Measurements from ENCODE around the gene DENND11. TPM values are rescaled to one million over a fixed set of nuclear protein-coding genes. Genes with fewer than 3 reads are reported as not detected.

The DENND11 gene
- total and polyA plus RNA-seq, 7 donors: 6.0 to 17.1 (median 14.3) TPM

- WGBS, 2 donors: 72 to 91% methylated on average over 1 of the region's 1 CpG
- DNase-seq: no peak
- TF ChIP-seq EP300 (IDR thresholded peaks at IDR 0.05) (no peak), POLR2A (IDR thresholded peaks at IDR 0.05) (no peak), POLR2AphosphoS5 (IDR thresholded peaks at IDR 0.05) (no peak)
- TF ChIP-seq, protein P1, sequence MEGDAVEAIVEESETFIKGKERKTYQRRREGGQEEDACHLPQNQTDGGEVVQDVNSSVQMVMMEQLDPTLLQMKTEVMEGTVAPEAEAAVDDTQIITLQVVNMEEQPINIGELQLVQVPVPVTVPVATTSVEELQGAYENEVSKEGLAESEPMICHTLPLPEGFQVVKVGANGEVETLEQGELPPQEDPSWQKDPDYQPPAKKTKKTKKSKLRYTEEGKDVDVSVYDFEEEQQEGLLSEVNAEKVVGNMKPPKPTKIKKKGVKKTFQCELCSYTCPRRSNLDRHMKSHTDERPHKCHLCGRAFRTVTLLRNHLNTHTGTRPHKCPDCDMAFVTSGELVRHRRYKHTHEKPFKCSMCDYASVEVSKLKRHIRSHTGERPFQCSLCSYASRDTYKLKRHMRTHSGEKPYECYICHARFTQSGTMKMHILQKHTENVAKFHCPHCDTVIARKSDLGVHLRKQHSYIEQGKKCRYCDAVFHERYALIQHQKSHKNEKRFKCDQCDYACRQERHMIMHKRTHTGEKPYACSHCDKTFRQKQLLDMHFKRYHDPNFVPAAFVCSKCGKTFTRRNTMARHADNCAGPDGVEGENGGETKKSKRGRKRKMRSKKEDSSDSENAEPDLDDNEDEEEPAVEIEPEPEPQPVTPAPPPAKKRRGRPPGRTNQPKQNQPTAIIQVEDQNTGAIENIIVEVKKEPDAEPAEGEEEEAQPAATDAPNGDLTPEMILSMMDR (IDR thresholded peaks at IDR 0.05): no peak
- Histone ChIP-seq H3K4me3 (no peak overlapping the region), H3K27me3 (no peaks in the 10 kb centered on the region), H3K9me3 (no peaks in the 10 kb centered on the region), H3K27ac (no peak overlapping the region), H3K36me3 (no peaks in the 10 kb centered on the region), H3K4me1 (peaks cover 0 to 22% (median 19%) of the 10 kb centered on the region in 4 donors)
- intact Hi-C loops (cut with DNase I): loop anchor here (2.0 kb wide), 1 partner anchor 40 kb away; the partner anchor contains the start of gene SSBP1
Observed at GRCh38 chr7:141698247-141699015, 3.5 kb downstream of the DENND11 start.

DNA sequence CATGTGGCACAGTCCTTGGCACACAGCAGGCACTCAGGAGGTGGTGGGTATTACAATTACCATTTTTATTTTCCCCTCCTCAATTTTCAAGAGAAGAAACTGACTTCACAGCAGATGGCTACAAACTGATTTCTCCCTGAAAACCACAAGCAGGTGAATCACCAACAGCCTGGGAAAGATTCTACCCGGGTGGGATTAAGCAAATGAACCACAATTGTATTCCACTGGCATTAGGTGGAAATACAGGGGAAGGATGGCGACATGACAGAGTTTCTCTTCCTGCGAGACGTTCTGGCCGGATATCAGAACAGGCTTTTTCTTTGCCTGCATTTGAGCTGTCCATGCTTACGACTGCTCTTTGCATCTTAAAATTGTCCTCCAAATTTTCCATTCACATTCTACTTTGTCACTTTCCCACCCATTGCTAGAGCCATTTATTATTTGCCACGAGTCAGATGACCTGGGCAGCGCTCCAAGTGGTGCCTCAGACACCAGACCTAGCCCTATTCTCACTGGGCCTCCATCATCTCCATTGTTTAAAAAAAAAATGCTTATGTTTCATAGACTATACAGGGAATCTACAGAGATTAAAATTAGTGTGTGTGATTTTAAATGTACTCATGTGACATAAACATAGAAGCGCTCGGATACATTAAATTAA is 4.6 kb downstream of the DENND11 start:
- Histone ChIP-seq H3K27me3 (no peaks in the 10 kb centered on the region), H3K27ac (no peak overlapping the region), H3K4me1 (peaks cover 0 to 15% (median 12%) of the 10 kb centered on the region in 4 donors), H3K9me3 (no peaks in the 10 kb centered on the region), H3K4me3 (no peak overlapping the region), H3K36me3 (no peaks in the 10 kb centered on the region)
- TF ChIP-seq, protein P1 (IDR thresholded peaks at IDR 0.05): no peak
- TF ChIP-seq EP300 (IDR thresholded peaks at IDR 0.05) (no peak), POLR2A (IDR thresholded peaks at IDR 0.05) (no peak), POLR2AphosphoS5 (IDR thresholded peaks at IDR 0.05) (no peak)
- no peak for DNase-seq
- 81 to 83% methylated on average over 10 of the region's 10 CpGs for WGBS, 2 donors
- intact Hi-C loops (cut with DNase I): no loop called here

DNA sequence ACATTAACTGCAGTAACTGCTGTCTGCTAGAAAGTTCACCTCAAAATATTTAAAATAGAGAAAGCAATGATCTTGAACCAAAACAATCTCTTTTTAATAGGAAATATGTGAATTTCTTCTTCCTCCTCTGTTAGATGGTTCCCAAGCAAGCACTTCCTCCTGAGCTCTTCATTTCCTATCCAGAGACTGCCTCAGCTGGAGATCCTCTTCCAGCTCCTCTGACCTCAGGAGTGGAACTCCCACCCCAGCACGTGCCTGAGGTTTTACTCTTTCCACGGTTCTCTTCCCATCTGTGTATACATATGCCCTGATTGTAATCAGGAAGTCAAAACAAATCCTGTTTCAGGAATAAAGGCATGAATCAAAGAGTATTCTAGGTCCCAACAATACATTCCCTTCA is 5.6 kb downstream of the DENND11 start:
- intact Hi-C loops (cut with DNase I): no loop called here
- TF ChIP-seq, protein P1 (IDR thresholded peaks at IDR 0.05): no peak
- no peak for TF ChIP-seq EP300 (IDR thresholded peaks at IDR 0.05)
- no peak for TF ChIP-seq POLR2AphosphoS5 (IDR thresholded peaks at IDR 0.05)
- TF ChIP-seq POLR2A (IDR thresholded peaks at IDR 0.05): no peak
- 17 to 36% methylated on average over 2 of the region's 2 CpGs for WGBS, 2 donors
- peaks cover 0 to 13% (median 12%) of the 10 kb centered on the region in 4 donors for H3K4me1 ChIP-seq
- no peaks in the 10 kb centered on the region for H3K27me3 ChIP-seq
- H3K4me3 ChIP-seq: no peak overlapping the region
- no peak for DNase-seq
- no peaks in the 10 kb centered on the region for H3K9me3 ChIP-seq
- H3K36me3 ChIP-seq: no peaks in the 10 kb centered on the region
- H3K27ac ChIP-seq: no peak overlapping the region

- WGBS, 2 donors: 15 to 59% methylated on average over 6 of the region's 6 CpGs
- Histone ChIP-seq H3K9me3 (no peaks in the 10 kb centered on the region), H3K36me3 (no peaks in the 10 kb centered on the region), H3K27me3 (no peaks in the 10 kb centered on the region), H3K4me3 (no peak overlapping the region), H3K27ac (no peak overlapping the region), H3K4me1 (peaks cover 0 to 10% (median 10%) of the 10 kb centered on the region in 4 donors)
- intact Hi-C loops (cut with DNase I): no loop called here
- no peak for TF ChIP-seq POLR2AphosphoS5 (IDR thresholded peaks at IDR 0.05)
- no peak for DNase-seq
Observed at GRCh38 chr7:141695803-141696289, 6.1 kb downstream of the DENND11 start.

GRCh38 chr7:141693082-141693481 is 8.9 kb downstream of the DENND11 start:
- H3K4me3 ChIP-seq: no peak overlapping the region
- H3K9me3 ChIP-seq: no peaks in the 10 kb centered on the region
- H3K27me3 ChIP-seq: no peaks in the 10 kb centered on the region
- peaks cover 0 to 3% (median under 1%) of the 10 kb centered on the region in 4 donors for H3K4me1 ChIP-seq
- no peaks in the 10 kb centered on the region for H3K36me3 ChIP-seq
- whole genome bisulfite sequencing, 2 donors: 86 to 95% methylated on average over 3 of the region's 3 CpGs
- no peak overlapping the region for H3K27ac ChIP-seq
- no peak for DNase-seq
- intact Hi-C loops (cut with DNase I): no loop called here
- TF ChIP-seq POLR2A (IDR thresholded peaks at IDR 0.05): no peak
- no peak for TF ChIP-seq POLR2AphosphoS5 (IDR thresholded peaks at IDR 0.05)
- TF ChIP-seq, protein P1 (IDR thresholded peaks at IDR 0.05): no peak
- no peak for TF ChIP-seq EP300 (IDR thresholded peaks at IDR 0.05)
